ENCODE results near the gene SOCS7.

SOCS7 gene

GRCh38 chr17:38329284-38329683 is 22.4 kb upstream of the SOCS7 start:
- Histone ChIP-seq H4K20me1 (ENCODE audit: control insufficient read depth, insufficient read depth, low read depth, low read length) (peaks cover 3% of the 10 kb centered on the region; the same call in 1 of the 2 replicates), H3K4me3 (ENCODE audit: low read length) (no peak overlapping the region), H3K27me3 (ENCODE audit: control insufficient read depth, low read length) (no peaks in the 10 kb centered on the region), H3K9me3 (ENCODE audit: control insufficient read depth, insufficient read depth, low read length) (no peaks in the 10 kb centered on the region), H3K4me2 (ENCODE audit: low read length) (no peak overlapping the region), H3F3A (ENCODE audit: control insufficient read depth, insufficient read depth) (peaks cover 5% of the 10 kb centered on the region; the same call in 1 of the 2 replicates), H3K79me2 (ENCODE audit: control insufficient read depth, low read length) (no peaks in the 10 kb centered on the region), H3K36me3 (ENCODE audit: control insufficient read depth, low read length) (peaks cover 5% of the 10 kb centered on the region), H3K27ac (ENCODE audit: low read depth, low read length) (no peak overlapping the region), H3K9me2 (replicated peaks; ENCODE audit: control insufficient read depth, low read length) (no peaks in the 10 kb centered on the region), H3K4me1 (ENCODE audit: control insufficient read depth, low read length) (peaks cover 32% of the 10 kb centered on the region)
- TF ChIP-seq EZH2phosphoT487 (IDR thresholded peaks at IDR 0.05; ENCODE audit: borderline replicate concordance, low read length): no peak
- TF ChIP-seq CTCF (IDR thresholded peaks at IDR 0.05; ENCODE audit: low read depth, low read length, poor library complexity, severe bottlenecking): no peak

- H3K9me3 ChIP-seq (ENCODE audit: control insufficient read depth, insufficient read depth, low read length): no peaks in the 10 kb centered on the region
- H3K9me2 ChIP-seq (replicated peaks; ENCODE audit: control insufficient read depth, low read length): no peaks in the 10 kb centered on the region
- H3K4me3 ChIP-seq (ENCODE audit: low read length): no peak overlapping the region
- no peaks in the 10 kb centered on the region for H3K27me3 ChIP-seq (ENCODE audit: control insufficient read depth, low read length)
- H3K36me3 ChIP-seq (ENCODE audit: control insufficient read depth, low read length): peaks cover 5% of the 10 kb centered on the region
- no peak overlapping the region for H3K4me2 ChIP-seq (ENCODE audit: low read length)
- H4K20me1 ChIP-seq (ENCODE audit: control insufficient read depth, insufficient read depth, low read depth, low read length): peaks cover 3% of the 10 kb centered on the region; the same call in 1 of the 2 replicates
- H3K4me1 ChIP-seq (ENCODE audit: control insufficient read depth, low read length): peaks cover 27% of the 10 kb centered on the region
- TF ChIP-seq EZH2phosphoT487 (IDR thresholded peaks at IDR 0.05; ENCODE audit: borderline replicate concordance, low read length) (no peak), CTCF (IDR thresholded peaks at IDR 0.05; ENCODE audit: low read depth, low read length, poor library complexity, severe bottlenecking) (no peak)
- no peaks in the 10 kb centered on the region for H3K79me2 ChIP-seq (ENCODE audit: control insufficient read depth, low read length)
- H3F3A ChIP-seq (ENCODE audit: control insufficient read depth, insufficient read depth): peaks cover 5% of the 10 kb centered on the region; the same call in 1 of the 2 replicates
- H3K27ac ChIP-seq (ENCODE audit: low read depth, low read length): no peak overlapping the region
Measured at GRCh38 chr17:38329808-38330730, 21.6 kb upstream of the SOCS7 start.

- TF ChIP-seq EZH2phosphoT487 (IDR thresholded peaks at IDR 0.05; ENCODE audit: borderline replicate concordance, low read length) (no peak), CTCF (IDR thresholded peaks at IDR 0.05; ENCODE audit: low read depth, low read length, poor library complexity, severe bottlenecking) (no peak)
- no peaks in the 10 kb centered on the region for H3F3A ChIP-seq (ENCODE audit: control insufficient read depth, insufficient read depth)
- H4K20me1 ChIP-seq (ENCODE audit: control insufficient read depth, insufficient read depth, low read depth, low read length): peaks cover 3% of the 10 kb centered on the region; the same call in 1 of the 2 replicates
- H3K4me3 ChIP-seq (ENCODE audit: low read length): no peak overlapping the region
- H3K27ac ChIP-seq (ENCODE audit: low read depth, low read length): no peak overlapping the region
- H3K36me3 ChIP-seq (ENCODE audit: control insufficient read depth, low read length): peaks cover 3% of the 10 kb centered on the region
- H3K27me3 ChIP-seq (ENCODE audit: control insufficient read depth, low read length): no peaks in the 10 kb centered on the region
- H3K4me2 ChIP-seq (ENCODE audit: low read length): no peak overlapping the region
- H3K9me2 ChIP-seq (replicated peaks; ENCODE audit: control insufficient read depth, low read length): no peaks in the 10 kb centered on the region
- no peaks in the 10 kb centered on the region for H3K9me3 ChIP-seq (ENCODE audit: control insufficient read depth, insufficient read depth, low read length)
- no peaks in the 10 kb centered on the region for H3K79me2 ChIP-seq (ENCODE audit: control insufficient read depth, low read length)
- peaks cover 18% of the 10 kb centered on the region for H3K4me1 ChIP-seq (ENCODE audit: control insufficient read depth, low read length)
Measured at GRCh38 chr17:38330941-38331411, 20.7 kb upstream of the SOCS7 start.
